Inflammatory macrophage treated with lipopolysaccharide for 1 hour (primary cell): Measurements from ENCODE around the gene SLC4A7.
"Not testable (repeated sequence)": the region's sequence is repeated elsewhere in the genome, so short reads cannot be mapped to it uniquely, and the experiment has no call there.

ENCODE experiments used
- DNase-seq, 2 donors: peaks; one replicate each; pipeline ENCODE4 v3.0.0-alpha.2; 2020 to 2022

The SLC4A7 gene

GRCh38 chr3:27426926-27427325 lies 57.3 kb downstream of the SLC4A7 start:
- no peak for DNase-seq

GRCh38 chr3:27425896-27426565 lies 58.2 kb downstream of the SLC4A7 start:
- no peak for DNase-seq

- DNase-seq: not testable (repeated sequence)
These were observed 59.2 kb downstream of the SLC4A7 start for GRCh38 chr3:27424812-27425521.

- no peak for DNase-seq
These were observed 60.7 kb downstream of the SLC4A7 start for GRCh38 chr3:27423463-27423862.

- no peak for DNase-seq
These were observed 61.6 kb downstream of the SLC4A7 start for GRCh38 chr3:27422617-27423016.

- DNase-seq: no peak
These were observed 69.0 kb downstream of the SLC4A7 start for GRCh38 chr3:27415202-27415601.

GRCh38 chr3:27392950-27393679 lies 91.1 kb downstream of the SLC4A7 start:
- DNase-seq: no peak

GRCh38 chr3:27392414-27392813 lies 91.8 kb downstream of the SLC4A7 start:
- not testable (repeated sequence) for DNase-seq

- DNase-seq: no peak
These were observed 92.4 kb downstream of the SLC4A7 start for GRCh38 chr3:27391796-27392195.

GRCh38 chr3:27387625-27388024 lies 96.6 kb downstream of the SLC4A7 start:
- DNase-seq: no peak

- DNase-seq: no peak
These were observed 98.7 kb downstream of the SLC4A7 start for GRCh38 chr3:27385504-27385903.

GRCh38 chr3:27384191-27384590 lies 100.0 kb downstream of the SLC4A7 start:
- DNase-seq: no peak

- DNase-seq: no peak
These were observed 103.5 kb downstream of the SLC4A7 start for GRCh38 chr3:27380433-27381357.

- DNase-seq: no peak
These were observed 105.9 kb downstream of the SLC4A7 start for GRCh38 chr3:27378331-27378730.

GRCh38 chr3:27376109-27376772 lies 107.9 kb downstream of the SLC4A7 start:
- DNase-seq: no peak

- DNase-seq: peak; percentile 86 to 94
These were observed 115.2 kb downstream of the SLC4A7 start, which contains the start of gene NEK10 for GRCh38 chr3:27368831-27369607. TSS of gene NEK10 (minus strand) at chr3:27369383. CDS start at chr3:27352882, 16,501 bp downstream.

- DNase-seq: no peak
These were observed 118.1 kb downstream of the SLC4A7 start for GRCh38 chr3:27366062-27366591.

GRCh38 chr3:27360113-27361078 lies 123.8 kb downstream of the SLC4A7 start:
- peak in 1 of 2 donors; percentile 4 for DNase-seq

- no peak for DNase-seq
These were observed 125.8 kb downstream of the SLC4A7 start for GRCh38 chr3:27358372-27358771.
